Measurements from ENCODE around the gene DHX30.
"Not testable (repeated sequence)": the region's sequence is repeated elsewhere in the genome, so short reads cannot be mapped to it uniquely, and the experiment has no call there.

The DHX30 gene

DNA sequence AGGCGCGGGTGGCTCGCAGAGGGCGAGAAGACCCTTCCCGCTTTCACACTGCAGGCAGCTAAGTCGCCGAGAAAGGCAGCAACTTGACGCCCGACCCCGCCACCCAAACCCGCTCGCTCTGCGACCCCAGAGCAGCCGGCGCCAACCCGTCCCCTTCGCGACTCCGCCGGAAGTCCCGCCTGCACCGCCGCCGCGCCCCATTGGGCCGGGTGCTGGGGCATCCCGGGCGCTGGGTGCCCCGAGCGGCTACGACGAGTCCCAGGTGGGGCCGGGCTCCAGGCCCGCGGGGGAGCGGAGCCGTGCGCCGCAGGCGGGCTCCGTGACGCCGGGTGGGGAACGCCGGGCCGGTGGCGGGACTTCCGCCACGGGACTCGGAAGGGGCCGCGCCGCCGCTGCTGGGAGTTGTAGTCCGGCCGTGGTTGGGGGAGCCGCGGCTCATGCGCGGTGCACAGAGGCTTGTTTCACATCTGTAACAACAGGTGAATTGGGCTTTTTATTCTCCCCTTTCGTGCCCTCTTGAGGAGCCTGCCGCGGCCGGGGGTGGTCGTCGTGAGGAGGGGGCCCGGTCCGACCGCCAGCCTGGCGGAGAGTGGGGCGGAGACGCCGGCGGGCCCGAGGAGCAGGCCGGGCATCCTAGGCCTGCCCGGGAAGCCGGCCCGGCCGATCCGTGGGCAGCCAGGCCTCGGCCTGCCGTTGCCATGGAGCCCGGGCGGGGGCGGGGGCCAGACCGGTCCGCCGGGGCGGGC, at the start of gene DHX30:
DHX30 (plus strand) TSS at position 405 of the 746 bp plus-strand sequence. CDS start 7,546 bp downstream, outside the sequence.
- no peak for FAIRE-seq

DNA sequence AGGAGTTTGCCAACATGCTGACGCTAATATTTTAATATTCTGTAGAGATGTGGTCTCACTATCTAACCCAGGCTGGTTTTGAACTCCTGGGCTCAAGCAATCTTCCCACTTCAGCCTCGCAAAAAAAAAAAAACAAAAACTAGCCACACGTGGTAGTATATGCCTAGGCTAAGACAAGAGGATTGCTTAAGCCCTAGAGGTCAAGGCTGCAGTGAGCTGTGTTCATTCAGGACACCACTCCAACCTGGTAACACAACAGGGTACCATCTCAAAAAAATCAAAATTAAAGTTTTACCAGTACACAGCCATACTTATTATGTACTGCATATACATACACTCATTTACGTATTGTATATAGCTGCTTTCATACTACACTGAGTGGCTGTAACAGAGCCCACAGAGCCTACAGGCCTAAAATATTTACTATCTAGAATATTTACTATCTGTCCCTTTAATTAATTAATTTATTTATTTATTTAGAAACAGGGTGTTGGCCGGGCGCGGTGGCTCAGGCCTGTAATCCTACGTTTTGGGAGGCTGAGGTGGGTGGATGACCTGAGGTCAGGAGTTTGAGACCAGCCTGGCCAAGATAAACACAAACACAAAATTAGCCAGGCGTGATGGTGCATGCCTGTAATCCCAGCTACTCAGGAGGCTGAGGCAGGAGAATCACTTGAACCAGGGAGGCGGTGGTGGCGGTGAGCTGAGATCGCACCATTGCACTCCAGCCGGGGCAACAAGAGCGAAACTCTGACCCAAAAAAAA, 44.5 kb upstream of the DHX30 start:
- FAIRE-seq = no peak

DNA sequence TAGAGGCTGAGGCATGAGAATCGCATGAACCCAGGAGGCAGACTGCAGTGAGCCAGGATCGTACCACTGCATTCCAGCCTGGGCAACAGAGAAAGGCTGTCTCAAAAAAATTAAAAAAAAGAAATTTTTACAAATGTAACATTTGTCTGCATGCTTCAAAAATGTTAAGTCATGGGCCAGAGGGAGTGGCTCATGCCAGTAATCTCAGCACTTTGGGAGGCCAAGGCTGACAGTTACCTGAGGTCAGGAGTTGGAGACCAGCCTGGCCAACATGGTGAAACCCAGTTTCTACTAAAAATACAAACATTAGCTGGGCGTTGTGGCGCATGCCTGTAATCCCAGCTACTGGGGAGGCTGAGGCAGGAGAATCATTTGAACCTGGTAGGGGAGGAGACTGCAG, 42.7 kb upstream of the DHX30 start:
- not testable (repeated sequence) for FAIRE-seq

- FAIRE-seq = no peak
Measured at GRCh38 chr3:47761046-47761445, 41.9 kb upstream of the DHX30 start.

GRCh38 chr3:47762233-47762632, 40.7 kb upstream of the DHX30 start:
- no peak for FAIRE-seq

- no peak for FAIRE-seq
Measured at GRCh38 chr3:47766186-47766585, 36.8 kb upstream of the DHX30 start.

DNA sequence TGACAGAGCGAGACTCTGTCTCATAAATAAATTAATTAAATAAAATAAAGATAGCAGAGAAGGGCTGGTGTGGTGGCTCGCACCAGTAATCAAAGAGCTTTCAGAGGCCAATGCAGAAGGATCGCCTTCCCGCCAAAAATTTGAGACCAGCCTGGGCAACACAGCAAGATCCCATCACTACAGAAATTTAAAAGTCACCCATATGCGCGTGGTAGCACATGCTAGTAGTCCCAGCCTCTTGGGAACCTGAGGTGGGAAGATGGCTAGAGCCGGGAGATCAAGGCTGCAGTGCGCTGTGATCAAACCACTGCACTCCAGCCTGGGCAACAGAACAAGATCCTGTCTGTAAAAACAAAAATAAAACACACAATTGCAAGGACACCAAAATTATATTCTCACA, 30.9 kb upstream of the DHX30 start:
- no peak for FAIRE-seq

DNA sequence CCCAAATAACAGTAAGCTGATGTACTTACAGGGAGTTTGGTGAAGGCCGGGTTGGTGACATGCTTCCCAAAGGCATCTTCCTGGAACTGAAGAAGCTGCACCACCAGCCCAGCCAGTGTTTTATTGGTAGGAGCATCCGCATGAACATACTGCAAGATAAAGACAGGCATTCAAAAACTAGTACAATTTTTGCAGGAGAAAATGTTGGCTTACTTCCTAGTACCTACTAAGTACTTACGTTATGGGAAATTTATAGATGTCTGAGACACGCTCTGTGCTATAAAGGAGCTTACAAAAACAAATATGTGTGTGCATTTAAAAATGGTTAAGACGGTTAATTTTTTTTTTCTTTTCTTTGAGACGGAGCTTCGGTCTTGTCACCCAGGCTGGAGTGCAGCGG, 30.1 kb upstream of the DHX30 start:
- FAIRE-seq = no peak

DNA sequence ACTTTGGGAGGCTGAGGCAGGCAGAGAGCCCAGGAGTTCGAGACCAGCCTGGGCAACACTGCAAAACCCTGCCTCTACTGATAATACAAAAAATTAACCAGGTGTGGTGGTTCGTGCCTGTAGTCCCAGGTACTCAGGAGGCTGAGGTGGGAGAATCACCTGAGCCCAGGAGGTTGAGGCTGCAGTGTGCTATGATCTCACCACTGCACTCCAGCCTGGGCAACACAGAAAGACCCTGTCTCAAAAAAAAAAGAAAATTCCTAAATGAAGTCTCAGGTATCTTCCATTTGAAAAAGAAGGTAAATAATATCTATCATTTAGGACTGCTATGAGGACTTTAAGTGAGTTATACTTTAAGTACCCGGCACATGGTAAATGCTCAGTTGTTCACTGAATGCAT, 24.2 kb upstream of the DHX30 start:
- no peak for FAIRE-seq

DNA sequence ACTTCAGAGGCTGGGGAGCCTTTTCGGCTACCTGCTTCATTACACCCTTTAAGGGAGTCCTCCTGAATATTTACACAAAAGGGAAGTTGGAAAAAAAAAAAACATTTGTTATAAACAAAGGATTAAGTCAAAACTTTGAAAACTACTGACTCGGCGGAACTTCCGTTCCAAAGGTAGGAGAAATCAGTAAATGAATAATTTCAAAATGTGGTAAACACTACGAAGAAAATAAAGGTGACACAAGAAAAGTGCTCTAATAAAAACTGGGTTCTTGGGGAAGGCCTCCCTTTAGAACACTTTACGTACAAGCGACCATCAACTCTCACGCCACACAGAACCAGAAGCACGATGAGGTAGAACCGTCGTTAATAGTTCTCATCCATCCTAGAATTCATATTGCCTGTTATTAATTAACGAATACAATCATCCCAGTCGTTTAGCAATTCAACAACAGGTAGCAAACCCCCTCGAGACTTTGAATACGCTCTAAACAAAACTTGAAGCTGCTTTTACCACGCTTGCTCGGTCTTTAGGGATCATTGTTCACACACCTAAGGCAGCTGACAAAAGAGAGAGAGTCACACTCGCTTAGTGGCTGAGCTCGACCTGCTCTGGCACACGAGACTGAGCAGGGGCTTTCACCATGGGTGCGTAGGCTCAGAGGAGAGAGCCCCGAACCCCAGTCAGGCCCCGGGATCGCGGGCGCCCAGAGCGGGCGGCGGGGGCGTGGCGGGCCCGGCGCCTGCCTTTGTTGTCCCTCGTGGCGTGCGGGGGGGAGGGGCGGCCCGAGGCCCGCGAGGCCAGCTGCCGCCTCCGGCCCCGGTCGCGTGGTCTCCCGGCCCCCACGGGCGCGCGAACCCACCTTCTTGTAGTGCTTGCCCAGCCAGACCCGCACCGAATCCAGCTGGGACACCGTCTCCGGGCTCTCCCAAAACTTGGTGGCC, 21.9 kb upstream of the DHX30 start:
- no peak for FAIRE-seq

DNA sequence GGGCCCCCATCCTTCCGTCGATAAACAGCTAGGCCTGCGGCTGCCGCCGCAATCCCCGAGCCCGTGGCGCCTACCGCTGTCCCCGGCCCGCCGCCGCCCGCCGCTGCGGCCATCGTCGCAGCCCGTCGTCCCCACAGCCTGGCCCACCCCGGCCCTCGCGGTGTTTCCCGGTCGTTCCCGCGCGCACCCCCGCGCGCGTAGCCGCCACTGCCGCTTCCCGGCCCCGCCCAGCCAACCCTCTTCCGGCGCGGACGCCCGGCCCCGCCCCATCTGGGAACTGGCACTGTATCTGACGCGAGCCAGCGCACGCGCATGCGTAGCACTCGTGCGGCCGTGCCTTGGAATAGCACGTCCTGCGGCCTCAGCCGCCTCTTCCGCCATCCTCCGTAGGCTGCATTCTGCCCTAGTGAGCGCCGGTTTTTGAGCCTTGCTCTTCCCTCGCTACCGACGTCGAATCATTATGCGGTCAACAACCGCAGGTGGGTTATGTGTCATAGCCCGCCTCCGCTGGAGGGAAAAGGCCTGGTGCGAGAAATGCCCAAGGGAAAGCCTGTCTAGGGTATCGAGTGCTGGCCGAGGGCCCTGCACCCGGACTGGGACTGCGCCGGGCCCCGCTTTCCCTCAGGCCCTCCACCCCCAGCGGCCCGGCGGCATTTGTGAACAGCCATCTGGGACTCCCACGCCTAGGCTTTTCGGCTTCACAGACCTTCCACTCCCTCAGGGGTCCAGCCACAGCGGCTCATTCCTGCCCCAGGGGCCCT, 21.1 kb upstream of the DHX30 start, which contains the start of gene SMARCC1:
SMARCC1 (minus strand) TSS at position 209 of the 761 bp plus-strand sequence; CDS start at position 113, 96 bp downstream.
- no peak for FAIRE-seq

- no peak for FAIRE-seq
Measured at GRCh38 chr3:47782446-47783308, 20.3 kb upstream of the DHX30 start.

GRCh38 chr3:47783673-47784072, 19.3 kb upstream of the DHX30 start:
- FAIRE-seq = no peak

- no peak for FAIRE-seq
Measured at GRCh38 chr3:47791193-47791855, 11.6 kb upstream of the DHX30 start.

DNA sequence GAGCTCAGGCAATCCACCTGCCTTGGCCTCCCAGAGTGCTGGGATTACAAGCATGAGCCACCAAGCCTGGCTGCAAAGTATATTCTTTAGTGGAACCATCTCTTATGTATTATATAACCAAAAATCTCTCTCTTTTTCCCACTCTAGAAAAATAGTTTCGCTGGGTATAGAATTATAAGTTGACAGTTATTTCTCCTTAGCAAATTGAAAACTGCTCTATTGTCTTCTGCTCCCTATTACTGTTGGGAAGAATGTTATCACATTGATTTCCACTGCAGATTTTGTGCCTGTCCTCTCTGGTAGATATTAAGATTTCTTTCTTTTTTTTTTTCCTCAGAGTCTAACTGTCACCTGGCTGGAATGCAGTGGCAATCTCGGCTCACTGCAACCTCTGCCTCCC, 10.2 kb upstream of the DHX30 start:
- no peak for FAIRE-seq

DNA sequence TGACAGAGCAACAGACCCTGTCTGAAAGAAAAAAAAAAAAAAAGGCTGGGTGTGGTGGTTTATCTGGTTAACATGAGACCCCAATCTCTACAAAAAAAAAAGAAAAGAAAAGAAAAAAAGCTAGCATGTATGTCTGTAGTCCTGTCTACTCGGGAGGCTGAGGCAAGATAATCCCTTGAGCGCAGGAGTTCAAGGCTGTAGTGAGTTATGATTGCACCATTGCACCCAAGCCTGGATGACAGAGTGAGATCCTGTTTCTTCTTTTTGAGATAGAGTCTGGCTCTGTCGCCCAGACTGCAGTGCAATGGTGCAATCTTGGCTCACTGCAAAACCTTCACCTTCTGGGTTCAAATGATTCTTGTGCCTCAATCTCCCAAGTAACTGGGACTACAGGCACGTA, 8.4 kb upstream of the DHX30 start:
- no peak for FAIRE-seq

DNA sequence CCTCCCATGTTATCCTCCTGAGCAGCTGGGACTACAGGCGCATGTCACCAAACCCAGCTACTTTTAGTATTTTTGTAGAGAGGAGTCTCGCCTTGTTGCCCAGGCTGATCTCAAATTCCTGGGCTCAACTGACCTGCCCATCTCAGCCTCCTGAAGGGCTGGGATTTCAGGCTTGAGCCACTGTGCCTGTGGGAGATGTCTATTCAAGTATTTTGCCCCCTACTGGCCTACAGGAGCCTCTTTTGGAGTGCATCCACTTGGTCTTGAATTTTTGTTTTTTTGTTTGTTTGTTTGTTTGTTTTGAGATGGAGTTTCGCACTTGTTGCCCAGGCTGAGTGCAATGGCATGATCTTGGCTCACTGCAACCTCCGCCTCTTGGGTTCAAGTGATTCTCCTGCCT, 3.2 kb upstream of the DHX30 start:
- no peak for FAIRE-seq

GRCh38 chr3:47803480-47804025, 615 bp downstream of the DHX30 start:
- no peak for FAIRE-seq

GRCh38 chr3:47804577-47804976, 1.6 kb downstream of the DHX30 start:
- FAIRE-seq = no peak

DNA sequence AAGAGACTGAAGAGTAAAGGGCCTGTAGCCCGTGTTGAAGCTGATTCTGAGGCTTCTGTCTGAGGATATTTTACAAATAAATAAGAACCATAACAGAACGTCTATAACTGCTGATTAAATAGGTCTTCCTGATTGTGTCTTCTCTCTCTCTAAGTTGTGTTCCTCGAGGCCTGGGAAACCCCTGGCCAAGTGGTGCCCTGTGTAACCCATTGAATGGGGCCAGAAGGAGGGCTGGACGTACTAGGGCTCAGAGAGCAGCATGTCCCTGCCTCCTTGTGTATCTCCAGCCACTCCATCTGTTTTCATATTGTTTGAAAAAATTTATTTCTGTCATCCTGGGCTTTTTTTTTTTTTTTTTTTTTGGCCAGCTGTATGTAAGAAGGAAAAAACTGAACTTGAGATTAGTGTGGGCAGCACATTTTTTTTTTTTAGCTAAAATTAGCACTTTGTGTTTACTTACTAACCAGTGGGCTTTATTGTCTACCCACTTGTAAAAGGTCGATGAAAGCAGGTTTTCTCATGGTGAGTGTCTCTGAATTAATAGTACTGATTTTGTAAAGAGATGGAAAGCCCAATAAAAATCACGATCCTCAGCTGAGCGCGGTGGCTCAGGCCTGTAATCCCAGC, 10.7 kb downstream of the DHX30 start:
- FAIRE-seq = no peak

Data from endometrium (tissue), 2 donors.